RWPE1 (cell line): Measurements from ENCODE around the gene PLXND1.

Experiments used
- CTCF ChIA-PET: fragments of 350-600 bp; sonication (Branson Sonifier 250); formaldehyde crosslinking; extraction: SDS; loops from one replicate; lab custom pipeline; 2021; lab: Yijun Ruan, JAX
- POLR2A ChIA-PET: fragments of 400-600 bp; formaldehyde crosslinking; extraction: SDS; loops from one replicate; lab custom pipeline; 2020; ENCODE audit warnings: antibody characterized with exemption; ENCODE audit not compliant: low non-redundant PET; lab: Yijun Ruan, JAX
- DNase-seq: peaks from one replicate; pipeline ENCODE4 v3.0.0; 2012; ENCODE audit warnings: low spot score
- H3K27ac ChIP-seq: fragments of 450-650 bp; 2 replicates; pipeline ENCODE4 v1.5.1; 2017
- CTCF ChIP-seq: fragments of 450-650 bp; conservative IDR thresholded peaks from 2 replicates; pipeline ENCODE4 v1.5.1; 2017; ENCODE audit warnings: low read depth, mild to moderate bottlenecking

The PLXND1 gene

GRCh38 chr3:129616713-129617112 is 10.2 kb upstream of the PLXND1 start:
- CTCF ChIA-PET = no interaction called here
- H3K27ac ChIP-seq = no peak overlapping the region
- DNase-seq = no peak
- TF ChIP-seq CTCF = no peak
- POLR2A ChIA-PET = no interaction called here

- no peak for DNase-seq
- ChIA-PET CTCF (interaction anchor here (0.7 kb wide), 1 partner anchor 90 kb away, joined by 4 read pairs; no protein-coding TSS in a partner anchor), POLR2A (no interaction called here)
- H3K27ac ChIP-seq = no peak overlapping the region
- no peak for TF ChIP-seq CTCF
These were observed 9.8 kb upstream of the PLXND1 start for GRCh38 chr3:129616291-129616690.

GRCh38 chr3:129615751-129616281 is 9.3 kb upstream of the PLXND1 start:
- no peak overlapping the region for H3K27ac ChIP-seq
- ChIA-PET CTCF (interaction anchor here (0.7 kb wide), 1 partner anchor 89 kb away, joined by 4 read pairs; no protein-coding TSS in a partner anchor), POLR2A (no interaction called here)
- DNase-seq = no peak
- no peak for TF ChIP-seq CTCF

- TF ChIP-seq CTCF = no peak
- POLR2A ChIA-PET = no interaction called here
- no peak overlapping the region for H3K27ac ChIP-seq
- CTCF ChIA-PET = no interaction called here
- no peak for DNase-seq
These were observed 8.5 kb upstream of the PLXND1 start for GRCh38 chr3:129614927-129615363.

GRCh38 chr3:129614435-129614834 is 8.0 kb upstream of the PLXND1 start:
- DNase-seq = no peak
- ChIA-PET CTCF (no interaction called here), POLR2A (no interaction called here)
- H3K27ac ChIP-seq = no peak overlapping the region
- TF ChIP-seq CTCF = no peak

- H3K27ac ChIP-seq = no peak overlapping the region
- no peak for DNase-seq
- CTCF ChIA-PET = no interaction called here
- POLR2A ChIA-PET = no interaction called here
- no peak for TF ChIP-seq CTCF
These were observed 6.9 kb upstream of the PLXND1 start for GRCh38 chr3:129613367-129613740.
